Measurements from ENCODE around the gene FGFR3.

FGFR3 gene

DNA sequence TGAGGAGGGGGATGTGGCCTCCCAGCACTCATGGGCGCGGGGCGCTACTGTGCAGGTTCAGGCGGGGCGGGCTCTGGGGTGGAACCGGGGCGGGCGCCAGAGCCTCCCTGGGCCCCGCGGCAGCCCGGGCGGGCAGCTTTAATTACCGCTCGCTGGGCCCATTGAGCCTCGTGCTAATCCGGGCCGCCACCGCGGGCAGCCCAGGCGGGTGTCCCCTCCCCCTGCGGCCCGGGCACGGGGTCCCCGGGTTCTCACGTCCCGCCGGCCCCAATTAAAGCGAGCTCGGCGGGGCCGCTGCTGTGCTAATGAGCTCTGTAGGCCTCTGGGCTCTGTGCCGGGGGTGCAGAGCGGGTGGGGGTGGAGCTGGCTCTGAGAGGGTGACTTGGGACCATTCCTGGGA lies 22.8 kb upstream of the FGFR3 start:
- no peak for DNase-seq (ENCODE audit: low read depth, low spot score)

DNA sequence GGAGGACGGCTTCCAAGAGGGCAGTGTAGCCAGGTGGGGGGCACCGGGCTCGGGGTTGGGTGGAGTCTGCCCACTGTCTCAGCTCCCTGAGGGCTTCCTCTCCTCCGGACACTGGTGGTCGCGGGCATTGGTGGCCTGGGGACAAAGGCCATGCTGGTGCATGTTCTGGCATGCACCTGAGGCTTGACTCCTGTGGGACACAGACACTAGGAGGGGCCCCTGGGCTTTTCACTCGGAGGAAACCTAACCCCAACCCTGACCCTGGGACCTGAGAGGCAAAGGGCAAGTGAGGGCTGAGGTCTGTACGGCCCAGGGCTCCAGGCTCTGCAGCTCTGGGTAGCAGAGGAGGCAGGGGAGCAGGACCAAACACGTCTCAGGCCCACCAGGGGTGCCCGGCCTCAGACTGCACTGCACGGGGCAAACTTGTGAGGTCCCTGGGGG lies 22.3 kb upstream of the FGFR3 start:
- no peak for DNase-seq (ENCODE audit: low read depth, low spot score)

DNA sequence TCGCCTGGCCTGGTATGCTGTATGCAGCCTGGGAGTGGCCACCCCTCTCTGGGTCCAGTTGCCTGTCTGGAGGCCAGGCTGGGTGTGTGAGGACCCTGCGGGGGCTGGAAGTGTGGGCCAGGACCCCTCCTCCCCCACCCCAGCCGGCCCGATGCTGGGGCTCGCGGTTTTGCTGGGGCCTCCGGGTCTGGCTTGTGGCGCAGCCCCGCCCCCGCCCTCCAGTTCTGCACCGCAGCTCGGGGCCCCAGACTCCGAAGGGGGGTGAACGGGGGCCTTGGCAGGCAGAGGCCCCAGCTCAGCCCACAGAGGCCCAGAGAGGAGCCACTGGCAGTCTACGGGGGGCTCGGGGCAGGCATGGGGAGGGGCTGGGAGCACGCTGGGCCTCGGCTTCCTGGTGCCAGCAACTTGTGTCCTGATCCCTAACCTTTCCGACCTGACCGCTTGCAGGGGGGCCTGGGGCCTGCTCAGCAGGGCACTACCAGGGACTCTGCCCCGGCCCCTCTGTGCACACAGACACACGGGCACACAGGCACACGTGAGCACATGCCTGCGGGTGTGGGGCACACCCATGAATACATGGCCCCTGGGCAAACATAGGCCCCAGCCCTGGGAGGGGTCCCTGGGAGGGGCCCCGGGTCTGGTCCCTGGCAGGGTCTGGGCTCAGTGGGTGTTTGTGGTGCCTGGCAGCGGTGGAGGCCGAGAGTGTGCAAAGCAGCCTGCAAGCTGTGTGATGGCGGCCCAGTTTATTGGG lies 21.4 kb upstream of the FGFR3 start:
- DNase-seq (ENCODE audit: low read depth, low spot score), result no peak

DNA sequence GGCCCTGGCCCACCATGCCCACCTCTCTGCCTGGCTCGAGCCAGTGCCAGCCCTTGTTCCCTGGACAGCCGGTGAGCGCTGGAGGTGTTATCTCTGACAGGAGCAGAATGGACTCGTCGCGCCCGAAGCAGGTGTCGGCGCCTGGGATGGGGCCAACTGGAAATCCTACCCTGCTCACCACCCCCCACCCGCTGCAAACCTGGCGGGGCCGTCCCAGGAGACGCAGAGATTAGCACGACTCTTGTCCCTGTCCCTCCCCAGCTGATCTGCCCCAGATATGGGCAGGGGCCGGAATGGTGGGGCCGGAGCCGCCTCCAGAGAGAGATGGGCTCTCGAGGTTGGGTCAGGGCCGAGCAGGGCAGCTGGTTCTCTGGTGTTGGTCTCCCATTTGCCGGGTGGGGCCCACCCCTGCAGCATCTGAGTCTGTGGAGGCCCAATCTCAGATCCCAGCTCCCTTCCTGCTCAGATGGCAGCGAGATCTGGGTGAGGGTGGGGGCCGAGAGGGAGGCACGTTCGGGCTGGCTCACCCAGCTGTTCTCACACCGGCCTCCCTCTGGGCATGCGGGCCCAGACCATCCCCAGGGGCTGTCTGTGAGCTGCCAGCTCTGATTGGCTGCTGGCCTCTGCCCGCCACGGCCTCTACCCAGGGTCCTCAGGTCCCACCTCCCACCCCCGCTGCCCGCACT lies 20.1 kb upstream of the FGFR3 start:
- no peak for DNase-seq (ENCODE audit: low read depth, low spot score)

DNA sequence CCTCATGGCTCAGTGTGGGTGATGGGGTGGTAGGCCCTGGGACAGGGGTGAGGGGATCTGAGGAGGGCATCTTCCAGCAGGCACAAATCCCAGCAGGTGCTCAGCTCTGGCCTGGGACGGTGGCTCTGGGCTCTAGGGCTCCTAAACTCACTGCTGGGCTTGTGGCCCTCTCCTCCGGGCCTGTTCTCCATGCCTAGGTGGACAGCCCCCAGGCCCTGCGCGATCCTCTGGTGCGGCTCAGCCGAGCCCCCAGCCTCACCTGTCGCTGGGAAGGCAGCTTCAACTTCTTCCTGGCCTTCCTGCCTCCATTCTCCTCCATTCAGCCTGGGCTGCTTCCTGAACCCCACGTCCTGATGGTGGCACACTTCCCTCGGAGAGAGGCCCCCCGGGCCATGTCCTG lies 19.3 kb upstream of the FGFR3 start:
- no peak for DNase-seq (ENCODE audit: low read depth, low spot score)

DNA sequence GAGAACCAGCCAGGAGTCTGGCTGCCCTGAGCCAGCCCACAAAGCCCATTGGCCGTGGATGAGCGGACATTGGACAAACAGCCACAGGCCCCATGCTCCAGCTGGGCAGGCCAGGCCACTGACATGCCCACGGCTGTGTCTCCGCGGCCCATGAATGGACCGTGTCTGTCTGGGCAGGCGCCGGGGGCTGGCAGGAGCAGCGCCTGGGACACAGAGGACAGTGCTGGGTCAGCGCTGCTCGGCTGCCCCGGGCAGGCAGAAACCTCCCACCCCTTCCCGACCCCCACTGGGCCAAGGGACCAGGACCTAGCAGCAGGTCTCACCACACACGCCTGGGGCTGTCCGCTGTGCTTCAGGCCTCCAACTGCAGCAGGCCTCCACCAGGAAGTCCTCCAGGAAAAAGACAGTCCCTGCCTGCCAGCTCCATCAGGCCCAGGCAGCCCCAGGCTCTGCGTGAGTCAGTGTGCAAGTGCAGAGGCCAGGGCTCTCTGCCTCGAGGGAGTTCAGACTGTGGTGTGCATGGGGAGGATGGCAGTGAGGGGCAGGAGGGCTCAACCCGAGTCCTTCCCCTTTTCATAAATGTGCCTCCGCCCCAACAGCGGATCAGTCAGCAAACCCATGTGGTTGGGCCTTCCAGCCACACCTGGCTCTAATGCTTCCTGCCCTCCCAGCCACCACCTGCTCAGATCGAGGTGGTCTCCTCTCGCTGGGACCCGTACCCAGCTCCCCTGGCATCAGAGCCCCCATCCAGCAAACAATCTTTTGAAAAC lies 17.2 kb upstream of the FGFR3 start:
- DNase-seq (ENCODE audit: low read depth, low spot score), result no peak

DNA sequence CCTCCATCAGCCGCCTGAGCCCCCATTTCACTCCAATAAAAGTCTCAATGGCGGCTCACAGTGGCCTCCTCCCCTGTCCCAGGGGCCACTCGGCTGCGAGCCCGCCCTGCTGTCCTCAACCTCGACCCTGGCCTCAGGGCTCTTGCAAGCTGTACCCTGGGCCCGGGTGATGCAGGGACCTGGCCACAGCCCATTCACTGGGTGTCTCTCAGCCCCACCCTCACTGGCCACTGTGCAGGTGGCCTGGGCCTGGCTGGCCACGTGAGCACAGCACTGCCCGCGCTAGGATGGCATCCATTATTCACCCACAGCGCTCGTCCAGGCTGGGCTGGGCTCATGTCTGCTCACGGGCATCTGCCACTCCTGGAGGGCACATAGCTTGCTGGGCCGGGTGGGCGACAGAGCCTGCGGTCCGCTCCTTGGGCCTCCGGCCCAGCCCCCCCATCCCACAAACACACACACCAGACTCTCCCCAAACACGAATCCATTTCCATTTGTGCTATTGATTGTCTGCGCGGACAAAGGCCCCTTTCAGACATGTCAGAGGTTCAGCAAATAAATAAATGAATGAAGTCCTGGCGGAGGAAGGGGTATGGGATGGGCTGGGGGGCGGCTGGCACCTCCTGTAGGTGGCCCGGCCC lies 16.5 kb upstream of the FGFR3 start:
- DNase-seq (ENCODE audit: low read depth, low spot score), result no peak

DNA sequence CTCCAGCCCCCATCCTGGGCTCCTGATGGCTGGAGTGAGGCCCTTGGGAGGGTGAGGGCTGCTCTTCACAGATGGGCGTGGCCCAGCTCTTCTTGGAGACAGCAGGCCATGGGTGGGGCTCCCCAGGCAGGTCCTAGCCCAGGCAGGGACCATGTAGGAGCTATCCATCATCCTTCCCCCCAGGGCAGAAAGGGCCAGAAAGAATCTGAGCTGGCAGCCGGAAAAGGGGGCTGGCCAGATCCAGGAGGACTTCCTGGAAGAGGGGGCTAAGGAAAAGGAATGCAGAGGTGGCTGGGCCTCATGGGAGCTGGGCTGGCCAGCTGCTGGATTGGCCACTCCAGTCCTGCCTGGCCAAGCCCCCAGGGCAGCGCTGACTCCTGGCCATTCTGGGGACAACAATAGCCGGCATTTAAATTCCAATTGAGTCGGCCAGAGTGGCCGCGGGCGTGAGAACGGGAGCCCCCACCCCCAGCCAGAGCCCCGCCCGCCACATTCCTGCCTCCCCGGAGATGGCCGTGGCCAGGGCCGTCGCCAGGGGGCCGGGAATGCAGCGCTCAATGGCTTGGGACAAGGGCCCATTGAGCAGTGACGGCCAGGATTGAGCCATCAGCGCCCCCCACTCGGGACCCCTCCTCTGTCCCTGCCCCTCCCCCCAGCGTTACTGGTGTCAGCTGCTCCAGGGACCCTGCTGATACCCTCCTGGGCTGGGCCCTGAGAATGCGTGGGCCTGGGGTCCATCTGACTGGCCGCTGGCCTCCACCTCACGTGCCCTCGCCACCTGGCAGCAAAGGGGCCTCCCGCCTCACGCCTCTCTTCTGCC lies 15.1 kb upstream of the FGFR3 start:
- no peak for DNase-seq (ENCODE audit: low read depth, low spot score)

DNA sequence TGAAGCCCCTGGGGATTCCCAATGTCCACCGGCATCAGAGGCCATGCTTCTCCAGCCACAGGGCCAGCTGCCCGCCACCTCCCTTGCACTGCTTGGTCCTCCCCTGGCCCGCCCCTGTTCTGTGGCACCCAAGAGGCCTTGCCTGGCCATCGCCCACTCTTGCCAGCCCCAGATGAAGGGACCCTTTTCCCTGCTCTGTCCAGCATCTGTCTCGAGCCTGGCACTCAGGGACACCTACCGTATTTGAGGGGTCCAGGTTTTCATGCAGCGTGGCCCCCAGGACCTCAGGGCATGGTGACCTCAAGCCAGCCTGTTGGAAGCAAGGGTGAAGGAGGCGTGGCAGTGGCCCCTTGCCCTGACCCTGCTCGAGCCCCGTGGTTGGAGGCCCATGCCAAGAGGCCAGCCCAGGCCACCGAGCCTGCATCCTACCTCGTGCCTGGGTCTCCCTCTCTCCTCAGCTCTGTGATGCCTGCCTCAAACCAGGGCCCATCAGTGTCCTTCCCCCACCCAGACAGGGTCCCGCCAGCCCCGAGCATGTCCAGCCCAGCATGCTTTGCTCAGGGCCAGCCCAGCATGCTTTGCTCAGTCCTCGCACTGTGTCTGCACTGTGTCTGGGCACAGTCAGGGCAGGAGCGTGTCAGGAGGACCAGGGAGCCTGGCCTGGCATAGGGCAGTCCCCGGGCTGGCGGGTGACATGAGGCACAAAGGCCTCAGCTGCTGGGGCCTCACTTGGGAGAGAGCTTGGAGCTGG lies 14.3 kb upstream of the FGFR3 start:
- DNase-seq (ENCODE audit: low read depth, low spot score), result no peak

DNA sequence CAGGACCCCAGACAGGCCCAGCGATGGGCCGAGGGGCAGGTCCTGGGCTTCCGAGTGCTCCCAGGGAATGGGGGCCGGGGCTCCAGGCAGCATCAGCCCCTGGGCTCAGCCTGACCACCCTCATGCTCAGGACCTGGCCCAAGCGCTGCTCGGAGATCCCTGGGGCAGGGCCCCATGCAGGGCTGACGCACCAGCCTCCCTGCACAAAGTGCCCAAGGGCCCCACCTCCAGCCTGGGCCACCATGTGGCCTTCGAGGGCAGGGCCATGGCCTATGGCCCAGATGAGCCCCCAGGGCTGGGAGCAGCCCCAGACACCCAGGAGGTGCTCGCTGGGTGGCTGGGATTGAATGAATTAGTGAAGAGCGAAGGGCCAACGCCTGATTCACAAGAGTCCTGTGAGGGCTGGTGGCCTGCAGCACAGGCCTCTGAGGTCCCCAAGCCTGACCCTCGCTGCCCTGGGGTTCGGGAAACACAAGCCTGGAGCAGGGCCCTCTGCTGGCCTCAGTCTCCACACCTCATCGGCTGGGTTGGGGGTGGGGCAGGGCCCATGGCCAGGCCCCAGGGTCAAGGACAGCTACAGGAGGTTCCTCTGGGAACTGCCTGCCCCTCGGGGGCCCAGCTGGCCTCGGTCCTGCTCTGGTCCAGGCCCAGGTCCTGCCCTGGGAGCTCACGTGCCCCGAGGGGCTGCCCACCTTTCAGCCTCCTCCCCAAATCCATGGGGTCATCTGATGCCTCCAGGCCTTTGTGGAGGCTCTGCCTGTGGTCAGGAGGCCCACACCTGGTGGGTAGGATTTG lies 13.3 kb upstream of the FGFR3 start:
- DNase-seq (ENCODE audit: low read depth, low spot score), result no peak

DNA sequence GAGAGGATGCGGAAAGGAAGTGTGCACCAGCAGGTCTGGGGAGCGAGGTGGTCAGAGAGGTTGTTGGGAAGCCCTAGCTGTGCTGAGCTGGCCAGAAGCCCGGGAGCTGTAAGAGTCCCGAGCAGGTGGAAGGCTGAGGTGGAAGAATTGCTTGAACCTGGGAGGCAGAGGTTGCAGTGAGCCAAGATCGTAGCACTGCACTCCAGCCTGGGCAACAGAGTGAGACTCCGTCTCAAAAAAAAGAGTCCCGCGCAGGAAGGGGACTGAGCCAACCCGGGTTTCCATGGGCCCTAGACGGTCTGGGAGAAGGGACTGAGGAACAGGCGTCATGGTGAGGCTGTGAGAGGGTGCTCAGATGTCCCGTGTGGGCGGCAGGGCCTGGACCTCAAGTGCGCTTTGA lies 12.7 kb upstream of the FGFR3 start:
- no peak for DNase-seq (ENCODE audit: low read depth, low spot score)

DNA sequence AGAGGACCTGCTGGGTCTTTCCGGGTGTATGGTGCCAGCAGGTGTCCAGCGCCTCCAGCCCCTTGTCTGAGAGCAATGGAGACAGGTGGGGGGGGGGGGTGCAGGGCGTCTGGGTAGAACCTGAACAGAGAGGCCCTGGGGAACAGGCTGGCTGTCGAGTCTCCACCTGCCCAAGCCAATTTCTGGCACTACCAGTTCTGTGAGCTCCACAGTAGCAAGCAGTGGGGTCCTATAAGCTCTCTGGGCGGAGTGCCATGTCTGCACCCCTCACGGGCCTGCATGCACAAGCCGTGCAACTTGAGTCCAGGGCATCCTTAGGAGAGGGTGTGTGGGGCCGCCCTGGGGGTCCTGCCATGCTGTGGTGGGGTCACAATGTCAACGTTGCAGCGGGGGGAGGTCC lies 10.1 kb upstream of the FGFR3 start:
- DNase-seq (ENCODE audit: low read depth, low spot score), result no peak

DNA sequence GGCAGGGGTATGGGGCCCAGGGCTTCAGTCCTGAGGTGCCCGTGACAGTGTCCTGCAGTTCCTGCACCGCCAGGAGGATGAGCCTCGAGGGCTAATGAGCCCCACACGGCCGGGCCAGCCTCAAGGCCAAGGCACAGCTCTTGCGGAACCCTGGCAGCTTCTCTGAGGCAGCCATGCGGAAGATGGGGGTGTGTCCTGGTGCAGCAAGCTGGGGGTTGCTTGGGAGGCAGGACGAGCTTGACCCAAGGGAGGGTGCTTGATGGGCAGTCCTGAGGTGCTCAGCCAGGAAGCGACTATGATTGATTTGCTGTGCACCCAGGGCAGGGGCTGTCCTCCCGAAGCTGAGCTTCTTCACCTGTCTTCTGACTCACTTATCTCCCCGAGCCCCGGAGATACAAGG lies 9.1 kb upstream of the FGFR3 start:
- DNase-seq (ENCODE audit: low read depth, low spot score), result no peak

DNA sequence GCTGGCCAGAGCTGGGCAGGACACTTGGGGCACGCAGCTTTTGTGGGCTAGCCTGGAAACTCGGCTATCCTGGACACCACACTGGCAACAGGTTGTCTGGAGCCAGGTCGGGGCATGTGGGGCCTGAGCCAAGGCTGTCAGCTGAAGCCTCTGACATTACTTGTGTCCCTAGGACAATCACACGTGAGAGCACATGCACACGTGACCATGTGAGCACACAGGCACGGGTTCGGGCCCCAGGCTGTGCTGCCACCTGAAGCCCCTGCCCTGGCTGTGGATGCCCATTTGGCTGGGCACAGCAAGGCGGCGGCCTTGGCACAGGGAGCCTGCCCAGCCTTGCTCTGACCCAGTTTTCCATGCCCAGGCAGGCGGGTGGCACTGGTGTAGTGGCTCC lies 8.7 kb upstream of the FGFR3 start:
- no peak for DNase-seq (ENCODE audit: low read depth, low spot score)

DNA sequence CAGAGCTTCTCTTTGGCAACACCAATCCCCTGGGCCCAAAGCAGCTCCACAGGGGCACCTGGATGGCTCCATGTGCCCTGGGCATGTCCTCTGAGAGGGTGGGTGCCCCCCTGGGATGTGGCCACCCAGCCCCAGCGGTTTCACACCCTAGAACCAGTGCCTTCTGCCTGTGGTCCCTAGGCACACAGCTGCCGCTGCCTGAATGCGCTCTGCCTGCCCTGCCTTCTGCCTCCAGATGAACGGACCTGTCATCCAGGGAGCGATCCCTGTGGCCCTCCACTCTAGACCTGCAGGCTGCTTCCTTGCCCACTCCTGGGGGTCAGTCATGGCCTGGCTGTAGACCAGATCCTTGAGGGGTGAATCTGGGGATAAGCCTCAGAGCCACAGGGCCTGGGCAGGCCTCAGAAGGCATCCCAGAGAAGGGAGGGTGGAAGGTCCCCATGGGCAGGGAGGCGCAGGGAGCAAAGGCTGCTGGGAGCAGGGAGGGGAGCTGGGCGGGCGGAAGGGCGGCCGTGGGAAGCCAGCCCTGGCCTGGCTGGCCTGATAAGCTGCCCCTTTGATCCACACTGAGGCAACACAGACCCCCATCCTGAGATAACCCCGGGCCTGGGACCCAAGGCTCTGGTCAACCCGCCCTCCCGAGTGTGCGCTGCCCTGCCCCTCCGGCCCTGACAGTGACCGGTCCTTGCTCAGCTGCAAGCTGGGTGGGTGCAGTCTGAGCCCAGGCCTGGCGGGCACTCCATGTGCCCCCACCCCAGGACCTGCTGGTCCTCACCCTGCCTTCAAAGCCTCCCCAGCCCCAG lies 8.1 kb upstream of the FGFR3 start:
- no peak for DNase-seq (ENCODE audit: low read depth, low spot score)

DNA sequence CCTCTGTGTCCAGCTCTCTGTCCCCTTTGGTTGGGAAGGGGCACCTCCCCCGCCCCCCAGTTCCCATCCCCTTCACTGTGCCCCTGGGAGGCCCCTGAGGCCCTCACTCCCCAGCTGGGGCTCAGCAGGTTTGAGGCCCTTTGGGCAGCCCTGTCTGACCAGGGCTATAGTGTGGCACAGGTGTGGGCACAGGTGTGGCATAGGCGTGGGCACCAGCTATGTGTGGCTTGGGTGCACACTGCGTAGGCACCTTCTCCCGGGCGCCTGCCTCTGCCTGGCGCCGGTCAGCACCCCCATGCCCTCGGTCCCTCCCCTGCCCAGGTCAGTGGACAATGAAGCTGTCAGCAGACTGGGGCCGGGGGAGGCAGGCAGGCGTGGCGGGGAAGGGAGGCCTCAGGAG lies 7.5 kb upstream of the FGFR3 start:
- DNase-seq (ENCODE audit: low read depth, low spot score), result no peak

DNA sequence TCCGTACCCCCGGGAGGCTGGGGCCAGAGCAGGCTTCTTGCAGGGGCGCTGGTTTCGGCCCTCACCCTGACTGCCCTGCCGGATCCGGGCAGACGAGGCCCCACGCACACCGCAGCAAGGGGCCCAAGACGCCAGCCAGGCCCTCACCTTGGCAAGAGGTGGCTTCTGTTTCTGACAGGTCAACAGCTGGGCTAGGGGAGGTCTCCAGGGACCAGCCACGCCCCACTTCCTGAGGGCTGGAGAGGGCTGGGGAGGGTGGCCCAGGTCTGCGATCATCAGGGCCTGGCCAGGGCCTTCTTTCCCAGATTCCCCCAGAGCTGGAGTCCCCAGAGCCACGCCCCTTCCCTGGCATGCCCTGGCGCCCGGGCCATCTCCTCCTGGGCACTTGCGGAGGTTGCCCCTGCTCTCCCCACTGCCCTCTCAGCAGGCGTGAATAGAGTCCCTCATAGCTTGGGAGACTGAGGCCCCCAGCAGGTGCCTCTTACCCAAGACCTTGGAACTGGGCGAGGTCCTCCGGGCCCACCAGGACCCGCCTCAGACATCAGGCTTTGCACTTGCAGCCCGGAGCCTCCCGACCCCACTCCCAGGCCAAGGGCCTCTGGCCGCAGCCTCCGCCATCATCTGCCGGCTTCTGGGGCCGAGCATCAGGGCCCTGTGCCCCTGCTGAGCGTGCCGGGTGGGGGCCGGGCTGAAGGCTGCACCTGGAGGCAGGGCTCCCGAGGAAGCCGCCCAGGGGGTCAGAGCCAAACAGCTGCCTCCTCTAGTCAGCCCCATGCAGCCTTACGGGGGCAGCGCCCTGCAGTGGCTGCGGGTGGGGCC lies 6.3 kb upstream of the FGFR3 start:
- no peak for DNase-seq (ENCODE audit: low read depth, low spot score)

DNA sequence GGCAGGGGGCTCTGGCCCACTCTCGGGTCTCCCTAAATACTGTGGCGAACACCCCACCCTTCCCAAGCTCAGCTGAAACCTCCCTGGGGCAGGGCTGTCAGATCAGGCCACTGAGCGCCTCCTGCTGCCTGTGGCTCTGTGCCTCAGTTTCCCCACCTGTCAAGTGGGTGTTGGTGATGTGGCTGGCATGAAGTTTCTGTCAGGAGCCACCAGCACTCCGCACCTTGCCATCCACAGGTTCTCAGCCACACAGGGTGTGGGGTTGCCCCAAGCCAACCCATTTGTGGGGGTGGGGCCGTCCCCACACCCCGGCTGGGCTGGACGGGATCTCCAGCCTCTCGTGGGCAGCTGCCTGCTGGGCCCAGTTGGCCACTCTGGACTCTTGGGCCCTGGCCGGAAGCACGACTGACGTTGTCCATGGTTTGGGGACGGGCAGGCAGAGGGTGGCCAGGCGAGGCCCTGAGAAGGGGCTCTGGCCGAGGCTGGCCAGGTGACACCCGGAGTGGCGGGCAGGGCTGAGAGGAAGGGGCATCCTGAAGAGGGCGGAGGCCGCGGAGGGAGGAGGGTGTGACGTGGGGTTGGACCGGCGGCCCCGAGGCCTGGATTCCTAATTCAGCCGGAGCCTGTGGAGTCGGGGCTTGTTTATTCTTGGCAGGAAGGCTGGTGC lies 5.5 kb upstream of the FGFR3 start:
- DNase-seq (ENCODE audit: low read depth, low spot score), result no peak

Data from smooth muscle cell of the brain vasculature (primary cell).